Psoas muscle (tissue), 8 donors: Measurements from ENCODE around the gene STAT6. TPM values are rescaled to one million over a fixed set of nuclear protein-coding genes. Genes with fewer than 3 reads are reported as not detected.
A peak's percentile ranks its signal among the peaks of the same experiment; 100 is the strongest.

Experiments
- ATAC-seq, 4 donors: fragments of 200-7000 bp; cut with Tn5 transposase; one replicate each; pipeline ENCODE4 v1.9.1; 2020; ENCODE audit warnings: moderate library complexity in 3 of 4, mild to moderate bottlenecking in 2 of 4
- DNase-seq, 2 donors: peaks; one replicate each; pipeline ENCODE4 v3.0.0-alpha.2; 2020
- H3K27ac ChIP-seq: fragments of 200-600 bp; one replicate; pipeline ENCODE4 v1.8.0; 2022
- H3K27me3 ChIP-seq, 3 donors: fragments of 200-600 bp in 1 of 3; one replicate each; pipeline versions ENCODE4 v1.6.1 to v1.8.0; 2013 to 2022; ENCODE audit warnings: low read length in 2 of 3, mild to moderate bottlenecking in 2 of 3, moderate library complexity in 1 of 3; ENCODE audit not compliant: insufficient read depth in 3 of 3
- H3K36me3 ChIP-seq, 2 donors: fragments of 200-600 bp in 1 of 2; one replicate each; pipeline versions ENCODE4 v1.6.1 to v1.8.0; 2013 to 2022; ENCODE audit warnings: low read depth in 1 of 2, mild to moderate bottlenecking in 1 of 2, moderate library complexity in 1 of 2; ENCODE audit not compliant: insufficient read depth in 1 of 2
- H3K4me1 ChIP-seq: fragments of 200-600 bp; one replicate; pipeline ENCODE4 v1.8.0; 2022
- H3K4me3 ChIP-seq: fragments of 200-600 bp; one replicate; pipeline ENCODE4 v1.8.0; 2022; ENCODE audit warnings: mild to moderate bottlenecking
- H3K9me3 ChIP-seq: fragments of 200-600 bp; one replicate; pipeline ENCODE4 v1.8.0; 2022
- WGBS, 3 donors: extraction: QIAGEN DNeasy Blood & Tissue Kit; methylation state at CpG; one replicate each; pipeline versions ENCODE4 v1.1.6 to v1.1.7; 2013; 5-methylcytosine and 5-hydroxymethylcytosine counted together
- intact Hi-C, 2 donors: fragments of 100-400 bp; cut with DNase I; formaldehyde crosslinking; loops; one replicate each; pipeline versions ENCODE4 v1.11.0 to v1.14.2; 2022
- polyA plus RNA-seq, 3 donors: library from polyadenylated mRNA; stranded (reverse); fragments of 200-250 nt; gene quantifications; one replicate each; pipeline ENCODE4 v1.2.3, GENCODE V29; 2013
- total RNA-seq, 4 donors: library from RNA; stranded (reverse); fragmentation: NEBNext Ultra II Directional in 2 of 4; extraction: Animal tissue kit (Norgen Biotek cat#: 25700) in 2 of 4; gene quantifications; one replicate each; pipeline versions ENCODE4 v1.2.1 to v1.2.4, GENCODE V29; 2021 to 2023
- TF ChIP-seq, protein P1 (sequence below): fragments of 200-600 bp; IDR thresholded peaks from one replicate; pipeline ENCODE4 v1.8.0; 2022; ENCODE audit warnings: antibody characterized with exemption
- donor health status: healthy with polysubstance abuse.
- donor health status: DM: no; HTN: no; CAD: no; lungs with moderate emphysema.
- donor health status: Bipolar disorder and iron deficiency.
- donor health status: healthy.
- donor health status: DM: yes; HTN: yes; CAD: no.
- donor health status: DM: no; HTN: no; CAD: no.
- donor health status: DM: no; HTN: no; CAD: no.
- donor health status: DM: yes; HTN: yes; CAD: no.

STAT6 gene
- total and polyA plus RNA-seq, 7 donors, result 10.4 to 27.7 (median 14.1) TPM

DNA sequence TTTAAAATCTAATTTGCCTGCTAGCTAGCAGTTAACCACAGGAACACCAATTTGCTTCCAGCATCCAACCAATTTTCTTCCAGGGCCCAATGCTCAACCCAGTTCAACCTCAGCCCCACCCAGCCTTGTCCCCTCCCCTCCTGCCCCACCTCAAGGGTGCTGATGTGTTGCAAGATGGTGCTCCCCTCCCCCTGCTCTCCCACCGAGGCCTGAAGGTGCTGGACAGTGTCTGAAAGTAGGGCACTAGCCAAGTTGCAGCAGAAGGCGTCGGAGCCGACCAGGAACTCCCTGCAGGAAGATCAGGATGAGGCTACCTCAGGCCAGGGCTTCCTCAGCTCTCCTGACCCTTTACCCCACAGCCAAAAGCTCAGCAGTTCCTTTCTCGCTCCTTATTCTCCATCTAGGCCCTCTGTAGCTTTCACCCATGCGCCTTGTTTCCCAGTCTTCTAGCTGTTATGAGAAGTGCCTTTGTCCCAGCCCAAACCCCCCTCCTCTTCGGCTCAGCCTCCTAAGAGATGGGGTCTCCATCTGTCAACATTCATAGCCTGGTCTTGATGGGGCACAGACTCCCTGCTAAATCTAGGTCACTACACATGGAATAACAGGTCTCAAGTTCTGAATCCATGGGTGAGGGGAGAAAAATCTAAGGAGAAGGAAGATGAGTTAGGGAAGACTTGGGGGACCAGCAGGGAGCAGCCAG lies 3.6 kb downstream of the STAT6 start:
- Histone ChIP-seq H3K27me3 (no peaks in the 10 kb centered on the region), H3K9me3 (no peaks in the 10 kb centered on the region), H3K4me3 (no peak overlapping the region), H3K36me3 (peaks cover 0 to 11% of the 10 kb centered on the region in 2 donors), H3K27ac (no peak overlapping the region), H3K4me1 (peaks cover 8% of the 10 kb centered on the region)
- WGBS, 3 donors, result 74 to 78% (median 75%) methylated on average over 7 of the region's 7 CpGs
- DNase-seq, result peak in 1 of 2 donors; percentile 30
- no peak for ATAC-seq
- TF ChIP-seq, protein P1, sequence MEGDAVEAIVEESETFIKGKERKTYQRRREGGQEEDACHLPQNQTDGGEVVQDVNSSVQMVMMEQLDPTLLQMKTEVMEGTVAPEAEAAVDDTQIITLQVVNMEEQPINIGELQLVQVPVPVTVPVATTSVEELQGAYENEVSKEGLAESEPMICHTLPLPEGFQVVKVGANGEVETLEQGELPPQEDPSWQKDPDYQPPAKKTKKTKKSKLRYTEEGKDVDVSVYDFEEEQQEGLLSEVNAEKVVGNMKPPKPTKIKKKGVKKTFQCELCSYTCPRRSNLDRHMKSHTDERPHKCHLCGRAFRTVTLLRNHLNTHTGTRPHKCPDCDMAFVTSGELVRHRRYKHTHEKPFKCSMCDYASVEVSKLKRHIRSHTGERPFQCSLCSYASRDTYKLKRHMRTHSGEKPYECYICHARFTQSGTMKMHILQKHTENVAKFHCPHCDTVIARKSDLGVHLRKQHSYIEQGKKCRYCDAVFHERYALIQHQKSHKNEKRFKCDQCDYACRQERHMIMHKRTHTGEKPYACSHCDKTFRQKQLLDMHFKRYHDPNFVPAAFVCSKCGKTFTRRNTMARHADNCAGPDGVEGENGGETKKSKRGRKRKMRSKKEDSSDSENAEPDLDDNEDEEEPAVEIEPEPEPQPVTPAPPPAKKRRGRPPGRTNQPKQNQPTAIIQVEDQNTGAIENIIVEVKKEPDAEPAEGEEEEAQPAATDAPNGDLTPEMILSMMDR, result no peak
- intact Hi-C loops, result no loop called here

DNA sequence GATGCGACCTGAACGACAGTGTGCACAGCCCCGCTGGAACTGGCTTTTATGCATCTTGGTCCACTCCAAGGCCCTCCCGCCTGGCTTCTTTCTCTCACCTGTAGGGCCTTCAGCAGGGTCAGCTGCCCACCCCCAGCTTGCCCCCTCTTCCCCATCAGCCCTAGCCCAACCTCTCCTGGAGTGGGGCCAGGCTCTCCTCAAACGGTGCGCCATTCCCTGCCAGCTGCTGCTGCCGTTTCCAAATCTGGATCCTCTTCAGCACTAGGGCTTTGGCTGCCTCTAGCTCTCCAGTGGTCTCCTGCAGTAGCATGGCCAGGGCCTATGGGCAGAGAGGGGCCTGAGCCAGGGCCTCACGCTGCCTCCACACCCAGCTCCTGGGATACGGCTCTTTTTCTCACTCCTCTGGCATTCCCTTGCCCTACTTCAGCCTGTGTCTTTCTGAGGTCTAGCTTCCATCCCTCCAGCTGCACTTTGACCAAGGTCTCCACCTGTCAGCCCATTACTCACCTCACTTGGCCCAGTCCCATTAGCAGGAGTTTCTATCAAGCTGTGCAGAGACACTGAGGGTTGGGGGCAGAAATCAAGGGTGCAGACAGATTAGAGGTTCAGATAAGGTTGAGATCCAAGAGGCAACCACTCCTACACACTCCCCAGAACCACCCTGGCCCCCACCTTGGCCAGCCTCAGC lies 5.0 kb downstream of the STAT6 start:
- no peaks in the 10 kb centered on the region for H3K4me1 ChIP-seq
- WGBS, 3 donors, result 57 to 66% (median 61%) methylated on average over 9 of the region's 9 CpGs
- H3K9me3 ChIP-seq, result no peaks in the 10 kb centered on the region
- H3K27ac ChIP-seq, result no peak overlapping the region
- intact Hi-C loops, result no loop called here
- DNase-seq, result no peak
- no peaks in the 10 kb centered on the region for H3K27me3 ChIP-seq
- H3K36me3 ChIP-seq, result peaks cover 0 to 11% of the 10 kb centered on the region in 2 donors
- TF ChIP-seq, protein P1, result no peak
- no peak for ATAC-seq
- no peak overlapping the region for H3K4me3 ChIP-seq

DNA sequence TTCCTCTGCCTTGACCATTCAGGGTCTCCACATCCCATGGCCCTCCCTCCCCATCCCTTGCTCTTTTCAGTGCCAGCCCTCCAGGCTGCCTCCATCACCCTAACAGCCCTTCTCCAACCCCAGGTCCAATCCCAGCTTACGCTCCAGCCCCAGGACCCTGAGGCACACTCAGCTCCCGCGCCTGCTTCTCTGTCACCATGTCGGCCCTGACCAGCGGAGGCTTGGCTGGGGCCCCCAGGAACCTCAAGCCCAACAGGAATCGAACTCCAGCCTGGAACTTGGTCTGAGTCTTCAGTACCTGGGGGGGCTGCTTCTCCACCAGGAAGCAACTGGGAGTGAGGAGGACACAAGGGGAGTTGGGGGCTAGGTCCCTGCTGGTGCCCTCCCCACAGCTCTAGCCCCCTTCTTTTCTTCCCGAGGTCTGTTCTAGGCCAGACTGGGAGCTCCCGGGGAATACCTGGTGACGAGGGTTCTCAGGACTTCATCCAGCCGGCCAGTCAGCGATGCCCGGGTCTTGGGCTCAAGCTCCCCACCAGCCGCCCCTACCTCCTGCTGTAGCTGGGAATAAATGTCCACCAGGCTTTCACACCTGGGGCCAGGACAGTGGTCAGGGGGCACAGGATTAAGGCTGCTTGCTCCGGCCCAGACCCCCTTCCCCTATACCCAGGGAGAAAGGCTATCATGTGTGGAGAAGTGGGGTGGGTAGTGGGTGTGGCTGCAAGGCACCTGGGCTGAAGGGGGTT lies 6.0 kb downstream of the STAT6 start:
- Histone ChIP-seq H3K27ac (no peak overlapping the region), H3K36me3 (peaks cover 0 to 12% of the 10 kb centered on the region in 2 donors), H3K27me3 (no peaks in the 10 kb centered on the region), H3K4me1 (no peaks in the 10 kb centered on the region), H3K4me3 (no peak overlapping the region), H3K9me3 (no peaks in the 10 kb centered on the region)
- WGBS, 3 donors, result 91 to 95% (median 95%) methylated on average over 14 of the region's 14 CpGs
- intact Hi-C loops, result no loop called here
- TF ChIP-seq, protein P1, result no peak
- peak in 1 of 2 donors; percentile 49 for DNase-seq
- ATAC-seq, result no peak

DNA sequence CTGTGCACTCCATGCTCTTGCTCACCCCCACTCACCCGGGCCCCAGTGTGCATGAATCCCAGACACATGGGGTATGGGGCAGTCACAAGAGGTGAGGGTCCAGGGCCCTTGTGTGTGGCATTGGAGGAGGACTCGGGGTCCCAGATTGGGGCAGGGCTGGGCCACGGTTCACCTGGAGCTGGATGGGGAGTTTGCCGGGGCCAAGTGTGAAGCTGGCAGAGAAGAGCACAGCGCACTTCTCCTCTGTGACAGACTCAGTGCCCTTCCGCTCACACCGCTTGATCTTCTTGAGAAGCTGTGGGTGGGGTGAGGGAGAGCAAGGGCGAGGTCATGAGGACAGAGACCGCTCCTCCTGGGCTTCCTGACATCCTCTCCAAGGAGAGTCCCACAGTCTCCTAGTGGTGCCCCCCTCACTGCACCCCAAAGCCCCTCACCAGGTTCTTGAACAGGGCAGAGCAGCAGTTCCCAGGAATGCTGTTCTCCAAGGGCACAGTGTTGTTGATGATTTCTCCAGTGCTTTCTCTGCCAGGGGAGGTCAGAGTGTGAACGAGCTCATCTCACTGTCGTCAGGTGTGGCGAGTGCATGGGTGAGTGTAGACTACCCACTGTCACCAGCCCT lies 6.8 kb downstream of the STAT6 start:
- Histone ChIP-seq H3K36me3 (peaks cover 0 to 19% of the 10 kb centered on the region in 2 donors), H3K27ac (no peak overlapping the region), H3K27me3 (no peaks in the 10 kb centered on the region), H3K4me3 (no peak overlapping the region), H3K4me1 (no peaks in the 10 kb centered on the region), H3K9me3 (no peaks in the 10 kb centered on the region)
- no peak for DNase-seq
- ATAC-seq, result no peak
- WGBS, 3 donors, result 94 to 96% (median 95%) methylated on average over 12 of the region's 12 CpGs
- intact Hi-C loops, result no loop called here
- TF ChIP-seq, protein P1, result no peak
